GM23338 (cell line): Measurements from ENCODE around the gene PRR19.

ENCODE experiments used
- REST ChIP-seq: IDR thresholded peaks from one replicate; pipeline ENCODE4 v1.6.1; 2018; ENCODE audit warnings: antibody characterized with exemption; ENCODE audit not compliant: unreplicated experiment
- TF ChIP-seq, protein P1 (sequence below), 2 experiments: fragments of 200-600 bp in 1 of 2; sonication (generic) in 1 of 2; conservative IDR thresholded peaks; 2 replicates each; pipeline versions ENCODE4 v1.5.1 to v1.6.1; 2016 to 2017; ENCODE audit warnings: antibody characterized with exemption in 2 of 2, low read depth in 2 of 2, mild to moderate bottlenecking in 2 of 2, moderate library complexity in 1 of 2

GRCh38 chr19:42254089-42254849, 47.7 kb upstream of the PRR19 start:
- TF ChIP-seq, protein P1, sequence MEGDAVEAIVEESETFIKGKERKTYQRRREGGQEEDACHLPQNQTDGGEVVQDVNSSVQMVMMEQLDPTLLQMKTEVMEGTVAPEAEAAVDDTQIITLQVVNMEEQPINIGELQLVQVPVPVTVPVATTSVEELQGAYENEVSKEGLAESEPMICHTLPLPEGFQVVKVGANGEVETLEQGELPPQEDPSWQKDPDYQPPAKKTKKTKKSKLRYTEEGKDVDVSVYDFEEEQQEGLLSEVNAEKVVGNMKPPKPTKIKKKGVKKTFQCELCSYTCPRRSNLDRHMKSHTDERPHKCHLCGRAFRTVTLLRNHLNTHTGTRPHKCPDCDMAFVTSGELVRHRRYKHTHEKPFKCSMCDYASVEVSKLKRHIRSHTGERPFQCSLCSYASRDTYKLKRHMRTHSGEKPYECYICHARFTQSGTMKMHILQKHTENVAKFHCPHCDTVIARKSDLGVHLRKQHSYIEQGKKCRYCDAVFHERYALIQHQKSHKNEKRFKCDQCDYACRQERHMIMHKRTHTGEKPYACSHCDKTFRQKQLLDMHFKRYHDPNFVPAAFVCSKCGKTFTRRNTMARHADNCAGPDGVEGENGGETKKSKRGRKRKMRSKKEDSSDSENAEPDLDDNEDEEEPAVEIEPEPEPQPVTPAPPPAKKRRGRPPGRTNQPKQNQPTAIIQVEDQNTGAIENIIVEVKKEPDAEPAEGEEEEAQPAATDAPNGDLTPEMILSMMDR (conservative IDR thresholded peaks at IDR 0.05; ENCODE audit: low read depth in 2 of 2) = 0 out of 4 replicates have a peak, but pooled peaks of 1 of the 2 experiments have one; percentile 10
- TF ChIP-seq REST = no peak
